ENCODE measurements around the gene E2F3. TPM values are rescaled to one million over a fixed set of nuclear protein-coding genes. Genes with fewer than 3 reads are reported as not detected.
"Not testable (repeated sequence)": the region's sequence is repeated elsewhere in the genome, so short reads cannot be mapped to it uniquely, and the experiment has no call there.

The E2F3 gene
- total RNA-seq, 2 donors from 2014 or later = 8.1 to 9.9 TPM

DNA sequence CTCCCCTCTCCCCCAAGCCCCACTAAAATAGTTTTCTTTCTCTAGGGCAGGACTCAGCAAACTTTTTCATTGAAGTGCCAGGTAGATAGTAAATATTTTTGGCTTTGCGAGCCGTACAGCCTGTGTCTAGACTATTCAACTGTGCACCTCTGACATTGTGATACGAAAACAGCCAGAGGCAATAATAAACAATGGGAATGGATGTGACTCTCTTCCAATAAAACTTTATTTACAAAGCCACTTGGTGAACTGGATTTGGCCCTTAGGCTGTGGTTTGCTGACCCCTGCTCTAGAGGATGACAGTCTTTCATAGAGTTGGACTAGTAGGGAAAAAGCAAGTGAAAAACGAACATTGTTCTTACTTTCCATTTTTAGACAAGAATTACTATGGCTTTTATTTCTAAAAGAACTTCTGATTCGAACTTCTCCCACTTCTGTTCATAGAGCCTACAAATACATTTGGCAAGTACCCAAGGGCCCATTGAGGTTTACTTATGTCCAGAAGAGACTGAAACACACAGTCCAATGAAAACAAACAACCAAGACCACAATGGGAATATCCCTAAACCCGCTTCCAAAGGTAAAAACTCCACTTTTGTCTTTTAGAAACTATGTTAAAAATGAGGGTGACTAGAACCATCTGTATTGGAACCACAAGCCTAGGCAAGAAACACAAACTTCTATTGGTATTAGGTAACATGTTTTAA lies 86.1 kb downstream of the E2F3 start:
- DNase-seq (ENCODE audit: low spot score) = no peak
- intact Hi-C loops (cut with DNase I) = no loop called here

DNA sequence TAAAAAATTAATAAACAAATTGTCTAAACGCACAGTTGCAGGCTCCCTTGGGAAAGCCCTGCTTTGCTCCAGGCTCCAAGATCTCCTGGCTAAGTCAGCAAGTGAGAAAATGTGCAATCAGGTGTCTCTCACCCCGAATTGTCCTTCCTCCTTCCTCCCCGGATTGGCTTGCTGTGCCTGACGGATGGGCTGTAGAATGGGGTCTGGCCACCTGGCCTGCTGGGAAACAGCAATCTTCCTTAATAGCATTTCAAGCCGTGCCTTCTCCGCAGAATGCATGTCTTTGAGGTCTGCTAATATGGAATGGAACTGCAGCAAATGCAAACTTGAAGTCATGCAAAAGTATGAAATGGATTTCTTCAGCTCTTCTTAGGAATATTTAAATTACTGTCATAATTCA lies 88.9 kb downstream of the E2F3 start:
- intact Hi-C loops (cut with DNase I) = no loop called here
- no peak for DNase-seq (ENCODE audit: low spot score)

- intact Hi-C loops (cut with DNase I) = no loop called here
- DNase-seq (ENCODE audit: low spot score) = no peak
These were observed 90.4 kb downstream of the E2F3 start for GRCh38 chr6:20492099-20492498.

- intact Hi-C loops (cut with DNase I) = no loop called here
- no peak for DNase-seq (ENCODE audit: low spot score)
These were observed 95.7 kb downstream of the E2F3 start for GRCh38 chr6:20497216-20498040.

GRCh38 chr6:20498041-20498385 lies 96.3 kb downstream of the E2F3 start:
- DNase-seq (ENCODE audit: low spot score) = no peak
- intact Hi-C loops (cut with DNase I) = no loop called here

DNA sequence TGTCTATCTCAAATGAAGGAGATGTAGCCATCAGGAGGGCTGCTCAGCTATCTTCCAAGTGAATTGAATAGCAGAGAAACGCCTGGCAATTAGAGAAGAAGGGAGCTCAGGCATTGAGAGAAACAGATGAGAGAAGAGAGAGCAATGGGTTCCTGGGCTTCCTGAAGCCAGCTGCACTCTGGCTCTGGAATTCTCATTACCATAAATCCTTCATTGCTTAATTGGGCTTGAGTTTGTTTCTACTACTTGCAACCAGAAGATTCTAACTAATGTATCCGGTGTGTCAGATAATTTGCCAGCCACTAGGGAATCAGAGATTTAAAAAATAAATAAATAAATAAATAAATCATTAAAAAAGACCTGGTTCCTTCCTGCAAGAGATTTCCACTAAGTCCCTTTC lies 107.5 kb downstream of the E2F3 start:
- intact Hi-C loops (cut with DNase I) = no loop called here
- no peak for DNase-seq (ENCODE audit: low spot score)

- intact Hi-C loops (cut with DNase I) = no loop called here
- DNase-seq (ENCODE audit: low spot score) = no peak
These were observed 110.2 kb downstream of the E2F3 start for GRCh38 chr6:20511852-20512251.

- intact Hi-C loops (cut with DNase I) = loop anchor here in 1 of 2 donors (5.0 kb wide), 1 partner anchor 233 kb away; no protein-coding TSS in a partner anchor
- DNase-seq (ENCODE audit: low spot score) = not testable (repeated sequence)
These were observed 123.5 kb downstream of the E2F3 start for GRCh38 chr6:20525208-20525607.

GRCh38 chr6:20529086-20529448 lies 127.4 kb downstream of the E2F3 start:
- intact Hi-C loops (cut with DNase I) = loop anchor here (2.0 to 5.0 kb wide), 2 partner anchors 237 to 240 kb away; no protein-coding TSS in a partner anchor
- DNase-seq (ENCODE audit: low spot score) = not testable (repeated sequence)

DNA sequence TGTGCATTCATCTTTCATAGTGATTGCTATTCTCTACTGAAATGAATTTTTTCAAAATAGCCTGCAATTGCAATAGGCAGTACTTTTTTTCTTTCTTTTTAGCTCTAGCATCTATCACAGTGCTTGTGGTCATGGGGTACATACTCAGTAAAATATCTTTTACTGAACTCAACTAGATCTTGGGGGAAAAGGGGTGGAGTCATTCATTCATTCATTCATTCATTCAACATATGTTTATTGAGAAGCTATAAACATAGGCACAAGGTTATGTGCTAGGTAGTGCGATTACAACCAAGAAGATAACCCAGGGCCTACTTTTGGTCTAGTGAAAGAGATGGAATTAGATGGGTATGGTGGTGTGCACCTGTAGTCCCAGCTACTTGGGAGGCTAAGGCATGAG lies 131.2 kb downstream of the E2F3 start:
- no peak for DNase-seq (ENCODE audit: low spot score)
- intact Hi-C loops (cut with DNase I) = loop anchor here in 1 of 2 donors (10.0 kb wide), 1 partner anchor 128 kb away; the partner anchor contains the start of gene E2F3

GRCh38 chr6:20533746-20534294 lies 132.1 kb downstream of the E2F3 start:
- intact Hi-C loops (cut with DNase I) = loop anchor here in 1 of 2 donors (10.0 kb wide), 1 partner anchor 129 kb away; the partner anchor contains the start of gene E2F3
- no peak for DNase-seq (ENCODE audit: low spot score)

DNA sequence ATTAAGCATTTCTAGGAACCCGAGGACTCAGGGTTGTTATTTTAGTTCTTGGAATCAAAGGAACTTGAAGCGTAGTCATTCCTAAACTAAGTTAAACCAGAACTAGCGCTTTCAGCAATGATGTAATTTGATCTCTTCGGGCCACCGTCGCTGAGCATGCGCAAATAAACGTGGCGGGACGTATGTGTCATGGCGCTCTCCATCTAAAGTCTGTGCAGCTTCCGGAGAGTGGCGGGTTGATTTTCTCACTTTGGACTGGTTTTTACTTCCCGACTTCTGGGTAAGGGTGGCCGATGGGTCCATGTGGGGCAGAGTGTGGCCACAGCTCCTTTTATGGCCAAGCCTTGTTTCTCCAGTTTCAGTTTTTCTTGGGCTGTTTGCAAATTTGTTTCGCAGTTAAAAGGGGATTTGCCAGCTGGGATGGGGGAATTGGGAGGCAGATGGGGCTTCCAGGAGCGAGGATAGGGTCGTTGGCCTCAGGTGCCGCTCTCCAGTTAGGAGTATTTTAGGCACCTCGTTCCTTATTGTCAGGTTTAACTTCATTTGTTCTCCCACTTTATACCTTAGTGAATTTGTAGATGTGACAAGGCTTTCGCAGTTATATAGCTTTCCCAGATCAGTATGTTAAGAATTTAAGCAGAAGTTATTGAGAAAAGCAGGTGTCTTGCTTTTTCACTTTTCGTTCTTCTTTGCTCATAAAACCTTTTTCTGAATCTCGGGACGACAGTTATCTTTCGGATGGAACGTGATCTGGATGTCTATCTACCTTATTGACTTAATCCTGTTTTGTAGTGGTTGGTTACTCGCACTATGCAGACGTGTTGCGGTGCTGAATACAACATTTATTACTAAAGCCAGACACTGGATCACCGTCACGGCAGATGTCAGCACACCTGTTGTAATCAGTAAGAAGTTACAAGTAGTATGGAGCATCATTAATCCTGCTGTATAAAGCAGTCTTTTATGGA lies 132.9 kb downstream of the E2F3 start, which contains the start of gene CDKAL1:
Gene CDKAL1, plus strand, starts transcription at position 163 of the 968 bp plus-strand sequence. CDS start 11,894 bp downstream, outside the sequence.
- intact Hi-C loops (cut with DNase I) = loop anchor here in 1 of 2 donors (10.0 kb wide), 1 partner anchor 130 kb away; the partner anchor contains the start of gene E2F3
- DNase-seq (ENCODE audit: low spot score) = peak; percentile 97

DNA sequence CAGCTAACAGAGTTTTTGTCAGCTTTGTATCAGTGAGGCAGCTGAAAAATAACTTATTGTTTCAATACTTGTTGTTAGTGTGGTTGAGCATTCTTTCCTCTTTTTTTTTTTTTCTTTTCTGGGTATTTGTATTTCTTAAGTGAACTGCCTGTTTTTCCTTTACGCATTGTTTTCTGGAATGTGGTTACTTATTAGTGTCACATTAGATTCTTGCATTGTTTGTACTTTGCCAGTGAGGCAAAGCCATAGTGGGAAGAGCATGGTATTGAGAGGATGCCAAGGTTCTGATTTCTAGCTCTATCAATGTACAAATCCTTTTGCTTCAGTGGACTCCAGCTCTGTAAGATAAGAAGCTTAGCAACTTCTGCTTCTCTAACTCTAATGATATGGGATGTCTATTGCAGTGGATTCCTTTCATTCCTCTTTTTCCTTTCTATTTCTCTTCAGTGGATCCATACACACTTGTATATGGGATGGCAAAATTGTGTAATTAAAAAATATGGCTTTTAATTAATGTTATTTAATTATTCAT lies 136.5 kb downstream of the E2F3 start:
- DNase-seq (ENCODE audit: low spot score) = no peak
- intact Hi-C loops (cut with DNase I) = loop anchor here in 1 of 2 donors (10.0 kb wide), 1 partner anchor 133 kb away; the partner anchor contains the start of gene E2F3

DNA sequence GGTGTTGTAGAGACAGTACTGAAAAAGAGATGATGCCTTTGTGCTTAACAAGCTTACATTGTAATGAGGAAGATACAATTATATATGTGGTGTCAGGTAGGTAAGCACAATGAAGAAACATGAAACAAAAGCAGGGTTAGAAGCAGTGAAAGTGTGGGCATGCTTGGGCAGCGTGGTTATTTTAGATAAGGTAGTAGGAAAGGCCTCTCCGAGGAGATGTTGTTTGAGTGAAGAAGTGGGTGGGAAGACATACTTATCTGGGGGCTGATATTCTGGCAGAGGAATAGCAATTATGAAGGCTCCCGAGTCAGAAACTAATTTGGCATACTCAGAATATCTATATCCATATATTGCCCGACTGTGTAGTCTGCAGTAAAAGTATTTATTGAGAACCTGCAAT lies 137.2 kb downstream of the E2F3 start:
- intact Hi-C loops (cut with DNase I) = loop anchor here in 1 of 2 donors (10.0 kb wide), 1 partner anchor 134 kb away; the partner anchor contains the start of gene E2F3
- no peak for DNase-seq (ENCODE audit: low spot score)

- no peak for DNase-seq (ENCODE audit: low spot score)
- intact Hi-C loops (cut with DNase I) = loop anchor here in 1 of 2 donors (10.0 kb wide), 1 partner anchor 135 kb away; the partner anchor contains the start of gene E2F3
These were observed 137.7 kb downstream of the E2F3 start for GRCh38 chr6:20539387-20539786.

DNA sequence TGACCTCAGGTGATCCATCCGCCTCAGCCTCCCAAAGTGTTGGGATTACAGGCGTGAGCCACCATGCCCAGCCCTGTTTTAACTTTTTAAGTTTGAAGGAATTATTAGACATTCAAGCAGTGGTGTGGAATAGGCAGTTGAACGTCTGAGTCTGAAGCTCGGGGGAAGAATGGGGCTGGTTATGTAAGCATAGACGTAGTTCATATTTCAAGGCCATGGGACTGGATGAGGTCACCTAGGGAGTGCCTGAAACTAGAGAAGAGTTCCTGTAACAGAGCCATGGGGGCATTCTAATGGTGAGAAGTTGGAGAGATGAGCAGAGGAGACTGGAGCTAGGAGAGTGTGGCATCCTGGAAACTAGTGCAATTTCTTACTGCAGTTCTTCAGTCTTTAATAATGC lies 139.0 kb downstream of the E2F3 start:
- DNase-seq (ENCODE audit: low spot score) = no peak
- intact Hi-C loops (cut with DNase I) = no loop called here

DNA sequence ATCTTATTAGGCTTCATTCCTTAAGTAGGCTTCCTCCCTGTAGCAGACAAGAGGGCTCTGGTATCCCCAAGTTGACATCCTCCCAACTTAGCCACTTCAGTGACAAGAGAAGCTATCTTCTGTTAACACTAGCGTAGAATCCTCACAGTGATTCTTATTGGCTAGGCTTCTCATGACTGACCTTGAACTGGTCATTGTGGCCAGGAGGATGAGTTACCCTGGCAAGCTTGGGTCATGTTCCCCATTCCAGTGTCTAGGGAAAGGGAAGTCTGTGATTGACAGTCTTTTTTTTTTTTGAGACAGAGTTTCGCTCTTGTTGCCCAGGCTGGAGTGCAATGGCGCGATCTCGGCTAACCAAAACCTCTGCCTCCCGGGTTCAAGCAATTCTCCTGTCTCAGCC lies 139.7 kb downstream of the E2F3 start:
- no peak for DNase-seq (ENCODE audit: low spot score)
- intact Hi-C loops (cut with DNase I) = no loop called here

DNA sequence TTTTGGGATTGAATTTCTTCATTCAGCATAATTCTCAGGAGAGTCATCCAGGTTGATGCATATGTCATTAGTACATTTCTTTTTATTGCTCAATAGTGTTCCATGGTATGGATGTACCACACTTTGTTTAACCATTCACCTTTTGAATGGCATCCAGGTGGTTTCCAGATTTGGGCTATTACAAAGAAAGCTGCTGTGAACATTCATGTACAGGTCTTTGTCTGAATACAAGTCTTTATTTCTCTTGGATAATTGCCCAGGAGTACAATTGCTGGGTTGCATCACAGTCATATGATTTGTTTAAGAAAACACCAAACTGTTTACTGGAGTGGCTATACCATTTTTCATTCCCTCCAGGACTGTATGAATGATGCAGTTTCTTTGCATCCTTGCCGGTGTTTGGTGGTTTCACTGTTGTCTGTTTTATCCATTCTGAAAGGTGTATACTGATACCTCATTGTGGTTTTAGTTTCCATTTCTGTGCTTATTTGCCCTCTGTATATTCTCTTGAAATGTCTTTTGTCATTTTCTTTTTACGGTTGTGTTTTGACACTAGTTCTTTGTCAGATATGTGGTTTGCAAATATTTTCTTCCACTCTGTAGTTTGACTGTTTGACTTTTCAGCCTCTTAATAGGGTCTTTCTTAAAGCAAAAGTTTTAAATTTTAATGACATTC lies 141.4 kb downstream of the E2F3 start:
- intact Hi-C loops (cut with DNase I) = no loop called here
- no peak for DNase-seq (ENCODE audit: low spot score)

Data from posterior vena cava (tissue), 2 donors.